ENCODE data around the gene SPOP.
A peak's percentile ranks its signal among the peaks of the same experiment; 100 is the strongest.
"Not testable (repeated sequence)": the region's sequence is repeated elsewhere in the genome, so short reads cannot be mapped to it uniquely, and the experiment has no call there.

The SPOP gene

GRCh38 chr17:49552070-49552751 is 125.7 kb downstream of the SPOP start:
- no peak overlapping the region for H3K4me3 ChIP-seq (ENCODE audit: low read depth, low read length)
- no peak overlapping the region for H3K27ac ChIP-seq (ENCODE audit: extremely low read depth, low read depth, low read length)
- no peak for TF ChIP-seq ZNF24 (tag by site-specific recombination; IDR thresholded peaks at IDR 0.05)
- no peak for TF ChIP-seq ZNF629 (tag by site-specific recombination; IDR thresholded peaks at IDR 0.05)
- TF ChIP-seq GLIS2 (tag by site-specific recombination; IDR thresholded peaks at IDR 0.05), result no peak
- TF ChIP-seq ZNF701 (tag by site-specific recombination; IDR thresholded peaks at IDR 0.05), result no peak
- TF ChIP-seq ZFHX2 (tag by site-specific recombination; conservative IDR thresholded peaks at IDR 0.05), result peak; percentile 69
- no peak for TF ChIP-seq ZNF404 (tag by site-specific recombination; IDR thresholded peaks at IDR 0.05)
- no peak for TF ChIP-seq WT1 (tag by site-specific recombination; IDR thresholded peaks at IDR 0.05)
- no peak for TF ChIP-seq ZNF623 (tag by site-specific recombination; IDR thresholded peaks at IDR 0.05)
- no peak for TF ChIP-seq TCF7L2 (IDR thresholded peaks at IDR 0.05; ENCODE audit: borderline replicate concordance, low read depth, low read length)
- TF ChIP-seq ZNF664 (tag by site-specific recombination; IDR thresholded peaks at IDR 0.05), result no peak
- TF ChIP-seq KLF17 (tag by site-specific recombination; IDR thresholded peaks at IDR 0.05), result peak; percentile 66
- H3K36me3 ChIP-seq (ENCODE audit: control insufficient read depth in 2 of 2, insufficient read depth in 1 of 2, low read length in 2 of 2), result no peaks in the 10 kb centered on the region
- ChIA-PET CTCF (interaction anchor here (0.5 to 9.5 kb wide), 8 partner anchors 59 to 514 kb away, joined by 3 to 303 read pairs (median 3); no protein-coding TSS in a partner anchor), POLR2A (interaction anchor here (0.6 to 1.1 kb wide), 4 partner anchors 119 to 423 kb away, joined by 3 to 4 read pairs (median 3); partner anchors contain the start of gene PHB1)
- H3K4me1 ChIP-seq (ENCODE audit: control insufficient read depth, insufficient read depth, low read length), result 0 out of 2 replicates have a peak, but pooled peaks cover 2% of the 10 kb centered on the region
- no peaks in the 10 kb centered on the region for H3K9me3 ChIP-seq (ENCODE audit: control insufficient read depth, insufficient read depth, low read depth, low read length)

- no peaks in the 10 kb centered on the region for H3K9me3 ChIP-seq (ENCODE audit: control insufficient read depth, insufficient read depth, low read depth, low read length)
- H3K27ac ChIP-seq (ENCODE audit: extremely low read depth, low read depth, low read length), result no peak overlapping the region
- H3K36me3 ChIP-seq (ENCODE audit: control insufficient read depth in 2 of 2, insufficient read depth in 1 of 2, low read length in 2 of 2), result no peaks in the 10 kb centered on the region
- H3K4me1 ChIP-seq (ENCODE audit: control insufficient read depth, insufficient read depth, low read length), result 0 out of 2 replicates have a peak, but pooled peaks cover 2% of the 10 kb centered on the region
- H3K4me3 ChIP-seq (ENCODE audit: low read depth, low read length), result no peak overlapping the region
- TF ChIP-seq GLIS2 (tag by site-specific recombination; IDR thresholded peaks at IDR 0.05), result no peak
- TF ChIP-seq GLI2 (tag by site-specific recombination; IDR thresholded peaks at IDR 0.05; ENCODE audit: borderline replicate concordance, low read depth), result no peak
- TF ChIP-seq ZBTB48 (tag by site-specific recombination; IDR thresholded peaks at IDR 0.05), result no peak
- no peak for TF ChIP-seq PRDM10 (tag by site-specific recombination; IDR thresholded peaks at IDR 0.05)
- TF ChIP-seq ZNF10 (tag by site-specific recombination; IDR thresholded peaks at IDR 0.05), result no peak
- TF ChIP-seq ZNF660 (tag by site-specific recombination; IDR thresholded peaks at IDR 0.05), result no peak
- no peak for TF ChIP-seq KLF10 (tag by site-specific recombination; IDR thresholded peaks at IDR 0.05)
- no peak for TF ChIP-seq ZNF157 (tag by site-specific recombination; IDR thresholded peaks at IDR 0.05)
- TF ChIP-seq ZNF16 (tag by site-specific recombination; IDR thresholded peaks at IDR 0.05; ENCODE audit: low read depth), result no peak
- TF ChIP-seq ZNF114 (tag by site-specific recombination; IDR thresholded peaks at IDR 0.05), result no peak
- TF ChIP-seq ZBTB21 (tag by site-specific recombination; IDR thresholded peaks at IDR 0.05), result no peak
- TF ChIP-seq ZNF341 (tag by site-specific recombination; IDR thresholded peaks at IDR 0.05; ENCODE audit: low read depth), result no peak
- ChIA-PET POLR2A (interaction anchor here (0.6 kb wide), 1 partner anchor 131 kb away, joined by 6 read pairs; no protein-coding TSS in a partner anchor), CTCF (interaction anchor here (0.5 to 9.5 kb wide), 14 partner anchors 37 to 1673 kb away, joined by 3 to 303 read pairs (median 3); no protein-coding TSS in a partner anchor)
Measured at GRCh38 chr17:49551221-49552069, 126.5 kb downstream of the SPOP start.

- H3K4me1 ChIP-seq (ENCODE audit: control insufficient read depth, insufficient read depth, low read length); H3K36me3 ChIP-seq (ENCODE audit: control insufficient read depth in 2 of 2, insufficient read depth in 1 of 2, low read length in 2 of 2); H3K27ac ChIP-seq (ENCODE audit: extremely low read depth, low read depth, low read length); H3K9me3 ChIP-seq (ENCODE audit: control insufficient read depth, insufficient read depth, low read depth, low read length); H3K4me3 ChIP-seq (ENCODE audit: low read depth, low read length): not testable (repeated sequence)
- ChIA-PET CTCF (interaction anchor here (0.6 to 9.5 kb wide), 9 partner anchors 11 to 1674 kb away, joined by 3 to 303 read pairs (median 3); no protein-coding TSS in a partner anchor), POLR2A (interaction anchor here (0.6 kb wide), 1 partner anchor 130 kb away, joined by 6 read pairs; no protein-coding TSS in a partner anchor)
Measured at GRCh38 chr17:49550764-49551163, 127.1 kb downstream of the SPOP start.
